Bronchial epithelial cell (primary cell): ENCODE data around the gene HRH2. TPM values are rescaled to one million over a fixed set of nuclear protein-coding genes. Genes with fewer than 3 reads are reported as not detected.

Source experiments
- DNase-seq: peaks from one replicate; pipeline ENCODE4 v3.0.0-alpha.2; 2010; ENCODE audit warnings: low read depth
- FAIRE-seq: peaks from 2 replicates; lab custom pipeline; 2011; peaks lifted over from hg19 to GRCh38; lab: Jason Lieb, UNC
- H3K27me3 ChIP-seq: 2 replicates; pipeline ENCODE4 v1.5.1; 2011; ENCODE audit warnings: low read length; ENCODE audit not compliant: control insufficient read depth, insufficient read depth
- H3K36me3 ChIP-seq: 2 replicates; pipeline ENCODE4 v1.5.1; 2011; ENCODE audit warnings: low read length; ENCODE audit not compliant: control insufficient read depth, insufficient read depth
- H3K4me3 ChIP-seq: 2 replicates; pipeline ENCODE4 v1.5.1; 2011; ENCODE audit warnings: mild to moderate bottlenecking, low read depth, low read length, control low read depth
- total RNA-seq: library from RNA; depleted of rRNA; stranded (reverse); fragments of >200 nt; gene quantifications from 2 replicates; pipeline ENCODE4 v1.2.1, GENCODE V29; 2014
- TF ChIP-seq, protein P1 (sequence below): IDR thresholded peaks from 2 replicates; pipeline ENCODE4 v1.5.1; 2011; ENCODE audit warnings: mild to moderate bottlenecking, moderate library complexity, low read length, control low read depth, inconsistent platforms; ENCODE audit not compliant: insufficient read depth, severe bottlenecking

The HRH2 gene
- total RNA-seq, 1 donor from 2014 or later: not detected

DNA sequence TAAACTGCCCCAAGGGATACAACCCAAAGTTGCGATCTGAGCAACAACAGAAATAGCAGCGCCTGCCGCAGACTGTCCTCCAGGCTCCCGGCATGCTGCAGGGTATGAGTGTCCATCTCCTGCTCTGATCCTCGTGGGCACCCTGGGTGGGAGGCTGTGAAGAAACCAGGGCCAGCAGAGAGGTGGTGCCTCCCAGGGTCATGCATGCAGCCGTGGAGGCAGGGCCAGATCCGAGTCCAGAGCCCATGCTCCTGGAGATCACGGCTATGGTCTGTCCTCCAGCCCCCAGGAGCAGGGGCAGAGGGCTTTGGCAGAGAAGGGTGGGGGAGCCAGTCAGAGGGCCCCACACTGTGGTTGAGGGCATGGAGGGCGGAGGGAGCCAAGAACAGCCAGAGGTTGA is 29.0 kb downstream of the HRH2 start:
- no peak for FAIRE-seq
- H3K36me3 ChIP-seq: no peaks in the 10 kb centered on the region
- no peak overlapping the region for H3K4me3 ChIP-seq
- no peak for DNase-seq
- TF ChIP-seq, protein P1, sequence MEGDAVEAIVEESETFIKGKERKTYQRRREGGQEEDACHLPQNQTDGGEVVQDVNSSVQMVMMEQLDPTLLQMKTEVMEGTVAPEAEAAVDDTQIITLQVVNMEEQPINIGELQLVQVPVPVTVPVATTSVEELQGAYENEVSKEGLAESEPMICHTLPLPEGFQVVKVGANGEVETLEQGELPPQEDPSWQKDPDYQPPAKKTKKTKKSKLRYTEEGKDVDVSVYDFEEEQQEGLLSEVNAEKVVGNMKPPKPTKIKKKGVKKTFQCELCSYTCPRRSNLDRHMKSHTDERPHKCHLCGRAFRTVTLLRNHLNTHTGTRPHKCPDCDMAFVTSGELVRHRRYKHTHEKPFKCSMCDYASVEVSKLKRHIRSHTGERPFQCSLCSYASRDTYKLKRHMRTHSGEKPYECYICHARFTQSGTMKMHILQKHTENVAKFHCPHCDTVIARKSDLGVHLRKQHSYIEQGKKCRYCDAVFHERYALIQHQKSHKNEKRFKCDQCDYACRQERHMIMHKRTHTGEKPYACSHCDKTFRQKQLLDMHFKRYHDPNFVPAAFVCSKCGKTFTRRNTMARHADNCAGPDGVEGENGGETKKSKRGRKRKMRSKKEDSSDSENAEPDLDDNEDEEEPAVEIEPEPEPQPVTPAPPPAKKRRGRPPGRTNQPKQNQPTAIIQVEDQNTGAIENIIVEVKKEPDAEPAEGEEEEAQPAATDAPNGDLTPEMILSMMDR: no peak
- H3K27me3 ChIP-seq: no peaks in the 10 kb centered on the region

DNA sequence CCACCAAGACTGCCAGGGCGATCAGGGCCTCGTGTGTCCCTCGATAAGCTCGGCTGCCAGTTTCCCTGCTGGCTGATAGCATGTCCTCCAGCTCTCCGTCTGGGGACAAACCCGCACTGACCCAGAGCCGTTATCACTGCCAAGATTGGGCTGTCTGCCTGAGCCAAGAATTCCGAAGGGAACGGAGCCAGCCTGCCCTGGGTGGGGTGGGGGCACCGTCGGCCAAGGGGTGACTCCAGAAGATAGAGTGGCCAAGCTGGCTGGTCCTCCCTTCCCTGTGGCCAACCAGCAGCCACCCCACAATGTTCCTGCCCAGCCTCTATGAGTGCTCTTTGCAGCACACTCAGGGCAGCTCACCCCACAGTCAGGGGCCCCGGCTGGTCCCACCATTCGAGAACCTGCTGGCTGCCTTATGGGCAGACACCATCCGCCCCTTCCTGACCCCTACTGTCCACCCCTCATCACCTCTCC is 29.4 kb downstream of the HRH2 start:
- no peaks in the 10 kb centered on the region for H3K36me3 ChIP-seq
- no peaks in the 10 kb centered on the region for H3K27me3 ChIP-seq
- DNase-seq: no peak
- no peak overlapping the region for H3K4me3 ChIP-seq
- no peak for FAIRE-seq
- TF ChIP-seq, protein P1: no peak

DNA sequence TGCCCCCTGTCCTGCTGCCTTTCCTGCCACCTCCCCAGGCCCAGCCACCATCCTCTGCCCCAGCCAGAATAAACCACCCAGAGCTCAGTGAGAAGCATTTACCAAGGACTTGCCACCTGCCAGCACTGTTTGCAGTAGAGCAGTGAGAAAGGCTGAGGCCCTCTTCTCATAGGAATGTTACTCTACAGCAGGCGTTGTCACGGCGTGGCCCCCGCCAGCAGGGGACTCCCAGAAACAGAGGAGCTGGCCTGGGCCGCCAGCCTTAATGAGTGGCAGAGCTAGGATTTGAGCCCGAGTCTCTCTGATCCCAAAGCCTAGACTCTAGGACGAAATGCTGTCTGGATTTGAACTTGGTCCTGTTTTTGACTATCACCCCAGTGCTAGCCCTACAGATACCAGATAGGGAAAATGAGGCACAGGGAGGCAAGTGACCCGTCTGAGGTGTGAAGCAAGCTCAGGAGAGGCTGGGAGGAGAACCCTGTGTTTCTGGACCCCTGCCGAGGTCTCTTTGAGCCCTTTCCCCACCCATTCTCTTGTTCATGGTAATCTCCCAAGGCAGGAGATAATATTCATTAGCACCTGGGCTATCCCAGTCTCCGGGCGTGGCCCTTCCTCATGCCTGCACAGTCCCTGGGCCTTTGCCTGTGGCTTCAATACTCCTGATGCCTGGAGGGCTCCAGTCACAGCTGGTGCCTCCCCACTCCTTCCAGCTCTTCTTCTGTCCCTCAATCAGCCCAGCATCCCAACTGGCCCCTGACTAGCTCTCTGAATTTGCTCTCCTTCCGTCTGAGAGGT is 30.7 kb downstream of the HRH2 start:
- FAIRE-seq (no peak), DNase-seq (no peak)
- Histone ChIP-seq H3K36me3 (no peaks in the 10 kb centered on the region), H3K27me3 (no peaks in the 10 kb centered on the region), H3K4me3 (no peak overlapping the region)
- TF ChIP-seq, protein P1: no peak

DNA sequence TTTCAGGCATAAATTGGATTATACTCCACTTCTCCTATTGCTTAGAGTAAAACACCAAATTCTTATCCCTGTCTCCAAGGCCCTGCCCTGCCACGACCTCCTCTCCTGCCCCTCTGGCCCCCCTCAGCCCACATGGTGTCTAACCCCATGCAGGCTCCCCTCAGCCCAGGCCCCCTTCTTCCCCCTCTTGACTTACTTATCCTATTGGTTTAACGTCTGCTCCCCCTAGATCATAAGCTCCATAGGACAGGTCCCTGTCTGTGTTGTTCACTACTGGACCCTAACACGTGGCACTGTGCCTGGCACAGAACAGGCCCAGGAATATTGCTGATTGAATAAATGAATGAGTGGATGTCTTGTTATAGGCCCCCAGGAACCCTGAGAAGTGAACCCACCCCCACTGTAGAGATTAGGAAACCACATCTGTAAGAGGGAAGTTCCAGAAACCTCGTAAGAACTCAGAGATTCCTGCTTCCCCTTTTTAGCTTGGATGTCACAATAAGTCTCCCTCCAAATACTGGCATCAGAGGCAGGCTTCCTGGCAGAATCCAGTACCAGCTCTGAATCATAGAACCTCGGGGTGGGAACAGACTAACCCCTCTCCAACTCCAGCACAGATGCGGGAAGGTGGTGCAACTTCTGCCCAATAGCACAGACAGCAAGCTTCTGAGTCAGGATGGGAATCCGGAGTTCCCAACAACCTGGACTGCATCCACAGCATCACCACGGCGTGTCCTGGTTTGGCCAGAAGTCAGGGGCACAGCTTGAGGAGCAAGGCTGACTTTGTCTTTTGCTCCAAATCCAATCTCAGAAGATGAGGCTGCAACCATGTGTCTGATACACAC is 31.5 kb downstream of the HRH2 start:
- TF ChIP-seq, protein P1: no peak
- DNase-seq (no peak), FAIRE-seq (no peak)
- no peaks in the 10 kb centered on the region for H3K36me3 ChIP-seq
- H3K4me3 ChIP-seq: no peak overlapping the region
- H3K27me3 ChIP-seq: no peaks in the 10 kb centered on the region

DNA sequence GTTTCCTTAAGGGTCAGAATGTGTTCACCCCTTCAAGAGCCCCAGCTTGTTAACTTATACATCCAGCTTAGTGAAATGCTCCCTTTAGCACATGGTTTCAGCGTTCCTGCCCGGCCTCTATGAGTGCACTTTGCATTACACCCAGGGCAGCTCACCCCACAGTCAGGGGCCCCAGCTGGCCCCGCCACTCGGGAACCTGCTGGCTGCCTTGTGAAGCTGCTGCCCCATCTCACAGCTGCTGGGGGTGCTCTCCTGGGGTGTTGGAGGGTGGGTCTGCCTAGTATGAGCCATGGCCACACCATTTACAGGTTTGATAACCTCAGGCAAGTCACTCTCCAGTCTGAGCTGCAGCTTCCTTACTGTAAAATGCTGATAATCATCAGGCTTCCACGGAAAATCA is 32.2 kb downstream of the HRH2 start:
- TF ChIP-seq, protein P1: no peak
- H3K36me3 ChIP-seq: no peaks in the 10 kb centered on the region
- no peaks in the 10 kb centered on the region for H3K27me3 ChIP-seq
- FAIRE-seq: no peak
- no peak for DNase-seq
- no peak overlapping the region for H3K4me3 ChIP-seq
